B cell (primary cell): Measurements from ENCODE around the gene DCN. TPM values are rescaled to one million over a fixed set of nuclear protein-coding genes. Genes with fewer than 3 reads are reported as not detected.

ENCODE experiments used
- ATAC-seq: fragments of 200-7000 bp; cut with Tn5 transposase; one replicate; pipeline ENCODE4 v1.10.0; 2021; ENCODE audit warnings: low read depth, mild to moderate bottlenecking, moderate number of reproducible peaks, moderate library complexity
- CTCF ChIA-PET: fragments of 350-600 bp; sonication (Branson Sonifier 250); formaldehyde crosslinking; loops from one replicate; lab custom pipeline; 2021; ENCODE audit warnings: antibody characterized with exemption, inconsistent platforms; lab: Charles Lee
- POLR2A ChIA-PET: fragments of 350-600 bp; sonication (Branson Sonifier 250); formaldehyde crosslinking; loops from one replicate; lab custom pipeline; 2021; ENCODE audit warnings: antibody characterized with exemption; lab: Charles Lee
- DNase-seq: peaks from one replicate; pipeline ENCODE4 v3.0.0; 2013
- H2AFZ ChIP-seq: 2 replicates; pipeline ENCODE4 v1.6.1; 2012; ENCODE audit warnings: mild to moderate bottlenecking, low read depth, low read length; ENCODE audit not compliant: insufficient read depth, poor library complexity, severe bottlenecking
- H3K27ac ChIP-seq, 2 donors: 1 replicate in 1 of 2; 2 replicates in 1 of 2; pipeline ENCODE4 v1.5.1; 2012 to 2013; ENCODE audit warnings: low read length in 2 of 2, mild to moderate bottlenecking in 2 of 2, moderate library complexity in 1 of 2
- H3K27me3 ChIP-seq, 4 experiments: fragments of 200-600 bp in 1 of 4; sonication (generic) in 1 of 4; replicated peaks in 1 of 4; 1 replicate in 2 of 4; 2 replicates in 2 of 4; pipeline versions ENCODE4 v1.6.1 to v1.7.0; 2013 to 2016; ENCODE audit warnings: low read length in 3 of 4, mild to moderate bottlenecking in 2 of 4, mixed read lengths in 1 of 4, moderate library complexity in 1 of 4; ENCODE audit not compliant: insufficient read depth in 4 of 4, control insufficient read depth in 3 of 4; ENCODE audit errors: control extremely low read depth in 1 of 4
- H3K36me3 ChIP-seq, 2 experiments: replicated peaks in 1 of 2; 1 replicate in 1 of 2; 2 replicates in 1 of 2; pipeline versions ENCODE4 v1.6.1 to v1.7.1; 2013; ENCODE audit warnings: low read length in 1 of 2; ENCODE audit not compliant: insufficient read depth in 2 of 2, control insufficient read depth in 1 of 2; ENCODE audit errors: control extremely low read depth in 1 of 2, extremely low read depth in 1 of 2
- H3K4me1 ChIP-seq, 2 donors: fragments of 200-600 bp in 1 of 2; sonication (generic) in 1 of 2; 1 replicate in 1 of 2; 2 replicates in 1 of 2; pipeline versions ENCODE4 v1.5.1 to v1.6.1; 2013 to 2017; ENCODE audit warnings: low read length in 2 of 2; ENCODE audit not compliant: control insufficient read depth in 2 of 2, insufficient read depth in 2 of 2
- H3K4me2 ChIP-seq: replicated peaks from 2 replicates; pipeline ENCODE3; 2012; ENCODE audit warnings: mild to moderate bottlenecking, low read depth, low read length; ENCODE audit not compliant: poor library complexity, severe bottlenecking
- H3K4me3 ChIP-seq, 5 experiments: fragments of 200-600 bp in 1 of 5; sonication (generic) in 1 of 5; 1 replicate in 3 of 5; 2 replicates in 2 of 5; pipeline versions ENCODE4 v1.5.1 to v1.7.0; 2011 to 2016; ENCODE audit warnings: low read length in 4 of 5, mild to moderate bottlenecking in 4 of 5, low read depth in 2 of 5, control low read depth in 1 of 5, moderate library complexity in 1 of 5; ENCODE audit not compliant: insufficient read depth in 1 of 5; ENCODE audit errors: control extremely low read depth in 1 of 5, extremely low read depth in 1 of 5
- H3K79me2 ChIP-seq: fragments of 200-600 bp; sonication (generic); one replicate; pipeline ENCODE4 v1.6.0; 2016; ENCODE audit warnings: low read length; ENCODE audit not compliant: control insufficient read depth, insufficient read depth
- H3K9ac ChIP-seq: fragments of 200-600 bp; sonication (generic); 2 replicates; pipeline ENCODE4 v1.6.1; 2017; ENCODE audit warnings: mild to moderate bottlenecking, low read length, moderate library complexity
- H3K9me3 ChIP-seq, 3 donors: one replicate each; pipeline versions ENCODE4 v1.6.1 to v1.7.1; 2013; ENCODE audit warnings: low read length in 2 of 3; ENCODE audit not compliant: control insufficient read depth in 2 of 3, insufficient read depth in 1 of 3; ENCODE audit errors: control extremely low read depth in 1 of 3
- H4K20me1 ChIP-seq: 2 replicates; pipeline ENCODE4 v1.6.0; 2012; ENCODE audit warnings: mild to moderate bottlenecking, low read length; ENCODE audit not compliant: insufficient read depth, control insufficient read depth, poor library complexity, severe bottlenecking
- H3K27ac Mint-ChIP-seq: one replicate; pipeline ENCODE4 v1.8.0; 2021; ENCODE audit warnings: mixed read lengths
- H3K27me3 Mint-ChIP-seq: one replicate; pipeline ENCODE4 v1.8.0; 2021; ENCODE audit warnings: mixed read lengths
- H3K4me1 Mint-ChIP-seq: one replicate; pipeline ENCODE4 v1.8.0; 2021; ENCODE audit warnings: mixed read lengths
- H3K4me3 Mint-ChIP-seq: one replicate; pipeline ENCODE4 v1.8.0; 2021; ENCODE audit warnings: mixed read lengths
- H3K9me3 Mint-ChIP-seq: one replicate; pipeline ENCODE4 v1.8.0; 2022; ENCODE audit warnings: mixed read lengths; ENCODE audit not compliant: insufficient read depth
- CTCF ChIP-seq: fragments of 200-600 bp; IDR thresholded peaks from one replicate; pipeline ENCODE4 v1.8.0; 2022; ENCODE audit warnings: antibody characterized with exemption, mild to moderate bottlenecking
- EZH2 ChIP-seq: IDR thresholded peaks from 2 replicates; pipeline ENCODE4 v1.6.1; 2012; ENCODE audit warnings: borderline replicate concordance, low read depth, mild to moderate bottlenecking, moderate library complexity, low read length; ENCODE audit not compliant: insufficient read depth, poor library complexity, severe bottlenecking
- WGBS: methylation state at CpG from one replicate; pipeline ENCODE4 v1.1.5; 2013; ENCODE audit warnings: missing lambda C conversion rate; ENCODE audit not compliant: insufficient coverage; 5-methylcytosine and 5-hydroxymethylcytosine counted together
- intact Hi-C: fragments of 100-400 bp; cut with micrococcal nuclease; formaldehyde crosslinking; loops from one replicate; pipeline ENCODE4 v1.10.0; 2022
- polyA plus RNA-seq: library from polyadenylated mRNA; depleted of rRNA; stranded (reverse); fragments of >200 nt; gene quantifications from 2 replicates; pipeline ENCODE4 v1.2.3, GENCODE V29; 2012
- total RNA-seq, 2 donors: library from RNA; stranded (reverse); fragments of 120-200 nt in 1 of 2; gene quantifications; 1 replicate in 1 of 2; 2 replicates in 1 of 2; pipeline versions ENCODE4 v1.2.3 to v1.2.4, GENCODE V29; 2013 to 2022

DCN gene
- total and polyA plus RNA-seq, 2 donors (not counting 1 experiment from before 2014, with no cell fraction given) = not detected

- no peak overlapping the region for H2AFZ ChIP-seq
- Mint-ChIP-seq H3K27ac (no peak overlapping the region), H3K27me3 (no peaks in the 10 kb centered on the region), H3K9me3 (no peaks in the 10 kb centered on the region), H3K4me1 (no peaks in the 10 kb centered on the region), H3K4me3 (no peak overlapping the region)
- no peaks in the 10 kb centered on the region for H4K20me1 ChIP-seq
- no peak for DNase-seq
- no peaks in the 10 kb centered on the region for H3K27me3 ChIP-seq
- no peak overlapping the region for H3K4me3 ChIP-seq
- no peak for TF ChIP-seq CTCF
- no peak for TF ChIP-seq EZH2
- H3K36me3 ChIP-seq = no peaks in the 10 kb centered on the region
- H3K9ac ChIP-seq = no peak overlapping the region
- intact Hi-C loops = no loop called here
- no peak for ATAC-seq
- ChIA-PET CTCF (no interaction called here), POLR2A (no interaction called here)
- no peaks in the 10 kb centered on the region for H3K79me2 ChIP-seq
- H3K27ac ChIP-seq = no peak overlapping the region
- no peaks in the 10 kb centered on the region for H3K4me1 ChIP-seq
- H3K9me3 ChIP-seq = no peaks in the 10 kb centered on the region
- no peak overlapping the region for H3K4me2 ChIP-seq
Observed at GRCh38 chr12:91120781-91121180, 61.8 kb downstream of the DCN start.

GRCh38 chr12:91119089-91119488 is 63.5 kb downstream of the DCN start:
- no peaks in the 10 kb centered on the region for H3K9me3 ChIP-seq
- DNase-seq (no peak), ATAC-seq (no peak)
- ChIA-PET POLR2A (no interaction called here), CTCF (interaction anchor here (1.5 kb wide), 1 partner anchor 10 kb away, joined by 4 read pairs; no protein-coding TSS in a partner anchor)
- intact Hi-C loops = no loop called here
- WGBS = no CpG with 5 or more reads among the region's 1 CpG
- H3K27me3 ChIP-seq = no peaks in the 10 kb centered on the region
- no peak overlapping the region for H3K27ac ChIP-seq
- Mint-ChIP-seq H3K4me1 (no peaks in the 10 kb centered on the region), H3K27ac (no peak overlapping the region), H3K4me3 (no peak overlapping the region), H3K9me3 (no peaks in the 10 kb centered on the region), H3K27me3 (no peaks in the 10 kb centered on the region)
- TF ChIP-seq CTCF (no peak), EZH2 (no peak)
- no peak overlapping the region for H3K4me2 ChIP-seq
- no peak overlapping the region for H3K9ac ChIP-seq
- H4K20me1 ChIP-seq = no peaks in the 10 kb centered on the region
- H3K4me3 ChIP-seq = no peak overlapping the region
- no peak overlapping the region for H2AFZ ChIP-seq
- no peaks in the 10 kb centered on the region for H3K36me3 ChIP-seq
- no peaks in the 10 kb centered on the region for H3K4me1 ChIP-seq
- no peaks in the 10 kb centered on the region for H3K79me2 ChIP-seq
